DOHH2 (cell line): ENCODE measurements around the gene MT1M.

Experiments used
- CTCF ChIP-seq: fragments of 200-600 bp; sonication (generic); IDR thresholded peaks from one replicate; pipeline ENCODE4 v1.5.1; 2014; ENCODE audit warnings: antibody characterized with exemption, mild to moderate bottlenecking, low read depth, low read length; ENCODE audit not compliant: poor library complexity, severe bottlenecking
- EZH2phosphoT487 ChIP-seq: fragments of 200-600 bp; sonication (generic); IDR thresholded peaks from 2 replicates; pipeline ENCODE4 v1.6.1; 2017; ENCODE audit warnings: borderline replicate concordance, mild to moderate bottlenecking, antibody characterized with exemption, low read length, moderate library complexity, mixed read lengths

- TF ChIP-seq CTCF (no peak), EZH2phosphoT487 (no peak)
Observed at GRCh38 chr16:56675685-56676210, 43.3 kb downstream of the MT1M start.
